ENCODE data around the gene ADD2. TPM values are rescaled to one million over a fixed set of nuclear protein-coding genes. Genes with fewer than 3 reads are reported as not detected.

Gene ADD2
- total RNA-seq, 3 donors from 2014 or later: 0.43 to 4.0 (median 1.1) TPM

GRCh38 chr2:70651727-70652126, 116.3 kb downstream of the ADD2 start:
- DNase-seq (no peak), ATAC-seq (no peak)
- intact Hi-C loops (cut with DNase I, micrococcal nuclease): no loop called here
- H3K4me1 ChIP-seq (ENCODE audit: low read depth): no peaks in the 10 kb centered on the region
- no peaks in the 10 kb centered on the region for H3K9me3 ChIP-seq
- TF ChIP-seq CTCF (IDR thresholded peaks at IDR 0.05): no peak
- H3K36me3 ChIP-seq (ENCODE audit: low read depth): no peaks in the 10 kb centered on the region
- no peak overlapping the region for H3K4me3 ChIP-seq

GRCh38 chr2:70651014-70651413, 117.0 kb downstream of the ADD2 start:
- TF ChIP-seq CTCF (IDR thresholded peaks at IDR 0.05): no peak
- intact Hi-C loops (cut with DNase I, micrococcal nuclease): no loop called here
- ATAC-seq: no peak
- Histone ChIP-seq H3K9me3 (no peaks in the 10 kb centered on the region), H3K4me1 (ENCODE audit: low read depth) (no peaks in the 10 kb centered on the region), H3K4me3 (no peak overlapping the region), H3K36me3 (ENCODE audit: low read depth) (no peaks in the 10 kb centered on the region)
- no peak for DNase-seq

GRCh38 chr2:70648961-70649360, 119.0 kb downstream of the ADD2 start:
- H3K36me3 ChIP-seq (ENCODE audit: low read depth): no peaks in the 10 kb centered on the region

GRCh38 chr2:70647873-70648481, 120.0 kb downstream of the ADD2 start:
- ATAC-seq (peak; percentile 79), DNase-seq (peak in 2 of 3 donors; percentile 77 to 85)
- peak; percentile 89 for TF ChIP-seq CTCF (IDR thresholded peaks at IDR 0.05)
- Histone ChIP-seq H3K9me3 (no peaks in the 10 kb centered on the region), H3K4me1 (ENCODE audit: low read depth) (no peaks in the 10 kb centered on the region), H3K36me3 (ENCODE audit: low read depth) (no peaks in the 10 kb centered on the region), H3K4me3 (no peak overlapping the region)
- intact Hi-C loops (cut with DNase I, micrococcal nuclease): loop anchor here in 1 of 2 donors (10.0 kb wide), 1 partner anchor 343 kb away; the partner anchor contains the start of gene FAM136A

More at GRCh38 chr2:70648961-70649360, 119.0 kb downstream of the ADD2 start:
- no peak for TF ChIP-seq CTCF (IDR thresholded peaks at IDR 0.05)
- DNase-seq (no peak), ATAC-seq (no peak)
- Histone ChIP-seq H3K4me3 (no peak overlapping the region), H3K9me3 (no peaks in the 10 kb centered on the region), H3K4me1 (ENCODE audit: low read depth) (no peaks in the 10 kb centered on the region)
- intact Hi-C loops (cut with DNase I, micrococcal nuclease): loop anchor here in 1 of 2 donors (10.0 kb wide), 1 partner anchor 344 kb away; the partner anchor contains the start of gene FAM136A

GRCh38 chr2:70646420-70646818, 121.6 kb downstream of the ADD2 start:
- Histone ChIP-seq H3K4me3 (no peak overlapping the region), H3K36me3 (ENCODE audit: low read depth) (no peaks in the 10 kb centered on the region), H3K4me1 (ENCODE audit: low read depth) (no peaks in the 10 kb centered on the region), H3K9me3 (no peaks in the 10 kb centered on the region)
- ATAC-seq (peak; percentile 64), DNase-seq (peak in 1 of 3 donors; percentile 8)
- no peak for TF ChIP-seq CTCF (IDR thresholded peaks at IDR 0.05)
- intact Hi-C loops (cut with DNase I, micrococcal nuclease): loop anchor here in 1 of 2 donors (10.0 kb wide), 1 partner anchor 342 kb away; the partner anchor contains the start of gene FAM136A
